Fibroblast of the aortic adventitia (primary cell): Measurements from ENCODE around the gene ZNF76. TPM values are rescaled to one million over a fixed set of nuclear protein-coding genes. Genes with fewer than 3 reads are reported as not detected.

ENCODE experiments used
- DNase-seq: peaks from one replicate; pipeline ENCODE4 v3.0.0-alpha.2; 2010; ENCODE audit warnings: low read depth
- H3K4me3 ChIP-seq: 2 replicates; pipeline ENCODE4 v1.5.1; 2011; ENCODE audit warnings: low read depth, mild to moderate bottlenecking, control low read depth, low read length, moderate library complexity
- total RNA-seq: library from RNA; depleted of rRNA; stranded (reverse); fragments of >200 nt; gene quantifications from 2 replicates; pipeline ENCODE4 v1.2.3, GENCODE V29; 2012; ENCODE audit warnings: low replicate concordance
- TF ChIP-seq, protein P1 (sequence below): IDR thresholded peaks from 2 replicates; pipeline ENCODE4 v1.5.1; 2011; ENCODE audit warnings: mild to moderate bottlenecking, low read length, control low read depth, inconsistent platforms; ENCODE audit not compliant: insufficient read depth

Gene ZNF76
- total RNA-seq, 1 donor: 18.4 TPM

- no peak overlapping the region for H3K4me3 ChIP-seq
- TF ChIP-seq, protein P1, sequence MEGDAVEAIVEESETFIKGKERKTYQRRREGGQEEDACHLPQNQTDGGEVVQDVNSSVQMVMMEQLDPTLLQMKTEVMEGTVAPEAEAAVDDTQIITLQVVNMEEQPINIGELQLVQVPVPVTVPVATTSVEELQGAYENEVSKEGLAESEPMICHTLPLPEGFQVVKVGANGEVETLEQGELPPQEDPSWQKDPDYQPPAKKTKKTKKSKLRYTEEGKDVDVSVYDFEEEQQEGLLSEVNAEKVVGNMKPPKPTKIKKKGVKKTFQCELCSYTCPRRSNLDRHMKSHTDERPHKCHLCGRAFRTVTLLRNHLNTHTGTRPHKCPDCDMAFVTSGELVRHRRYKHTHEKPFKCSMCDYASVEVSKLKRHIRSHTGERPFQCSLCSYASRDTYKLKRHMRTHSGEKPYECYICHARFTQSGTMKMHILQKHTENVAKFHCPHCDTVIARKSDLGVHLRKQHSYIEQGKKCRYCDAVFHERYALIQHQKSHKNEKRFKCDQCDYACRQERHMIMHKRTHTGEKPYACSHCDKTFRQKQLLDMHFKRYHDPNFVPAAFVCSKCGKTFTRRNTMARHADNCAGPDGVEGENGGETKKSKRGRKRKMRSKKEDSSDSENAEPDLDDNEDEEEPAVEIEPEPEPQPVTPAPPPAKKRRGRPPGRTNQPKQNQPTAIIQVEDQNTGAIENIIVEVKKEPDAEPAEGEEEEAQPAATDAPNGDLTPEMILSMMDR: no peak
- DNase-seq: peak; percentile 42
Measured at GRCh38 chr6:35287671-35288396, 28.3 kb downstream of the ZNF76 start.

DNA sequence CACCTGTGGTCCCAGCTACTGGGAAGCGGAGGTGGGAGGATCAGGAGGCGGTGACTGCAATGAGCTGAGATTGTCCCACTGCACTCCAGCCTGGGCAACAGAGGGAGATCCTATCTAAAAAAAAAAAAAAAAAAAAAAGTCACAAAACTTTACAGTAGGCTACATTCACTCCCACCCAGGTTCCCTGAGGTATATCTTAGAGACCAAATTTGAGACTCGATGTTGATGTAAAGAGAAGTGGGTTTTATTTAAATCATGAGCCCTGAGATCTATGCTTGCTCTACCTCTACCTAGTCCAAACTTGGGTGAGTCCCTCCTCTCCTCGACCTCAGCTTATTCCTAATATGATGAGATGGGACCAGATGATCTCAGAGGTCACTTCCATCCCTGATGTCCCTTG lies 29.3 kb downstream of the ZNF76 start:
- no peak for DNase-seq
- TF ChIP-seq, protein P1: no peak
- H3K4me3 ChIP-seq: no peak overlapping the region

GRCh38 chr6:35291491-35291890 lies 32.0 kb downstream of the ZNF76 start:
- TF ChIP-seq, protein P1: no peak
- H3K4me3 ChIP-seq: no peak overlapping the region
- no peak for DNase-seq

GRCh38 chr6:35292494-35292893 lies 33.0 kb downstream of the ZNF76 start:
- no peak overlapping the region for H3K4me3 ChIP-seq
- TF ChIP-seq, protein P1: no peak
- DNase-seq: no peak

- TF ChIP-seq, protein P1: no peak
- no peak for DNase-seq
- H3K4me3 ChIP-seq: no peak overlapping the region
Measured at GRCh38 chr6:35293681-35294080, 34.1 kb downstream of the ZNF76 start.

- DNase-seq: peak; percentile 39
- TF ChIP-seq, protein P1: peak; percentile 74
- no peak overlapping the region for H3K4me3 ChIP-seq
Measured at GRCh38 chr6:35294308-35294945, 34.9 kb downstream of the ZNF76 start.
